GM19468 (cell line): ENCODE measurements around the gene MPZL3.

Source experiments
- ATAC-seq: cut with Tn5 transposase; IDR thresholded peaks from one replicate; pipeline ENCODE4 v1.9.1; 2021; ENCODE audit warnings: mild to moderate bottlenecking, moderate library complexity, moderate number of reproducible peaks; ENCODE audit not compliant: unreplicated experiment; ENCODE audit errors: extremely low read depth

MPZL3 gene

GRCh38 chr11:118233850-118234249 lies 18.3 kb downstream of the MPZL3 start:
- no peak for ATAC-seq

GRCh38 chr11:118233377-118233776 lies 18.8 kb downstream of the MPZL3 start:
- ATAC-seq, result no peak

- ATAC-seq, result no peak
Measured at GRCh38 chr11:118232659-118233058, 19.5 kb downstream of the MPZL3 start.

GRCh38 chr11:118231461-118231860 lies 20.7 kb downstream of the MPZL3 start:
- ATAC-seq, result no peak

- ATAC-seq, result no peak
Measured at GRCh38 chr11:118230088-118230487, 22.1 kb downstream of the MPZL3 start.

- ATAC-seq, result no peak
Measured at GRCh38 chr11:118229274-118229847, 22.8 kb downstream of the MPZL3 start.

- ATAC-seq, result peak; percentile 29
Measured at GRCh38 chr11:118227865-118228785, 24.0 kb downstream of the MPZL3 start.

- no peak for ATAC-seq
Measured at GRCh38 chr11:118226781-118227180, 25.4 kb downstream of the MPZL3 start.

- no peak for ATAC-seq
Measured at GRCh38 chr11:118226296-118226695, 25.9 kb downstream of the MPZL3 start.

GRCh38 chr11:118224511-118225188 lies 27.5 kb downstream of the MPZL3 start, which contains the start of gene JAML:
Gene JAML (minus strand): TSS chr11:118225011. CDS start chr11:118214866, 10,145 bp downstream.
- no peak for ATAC-seq

GRCh38 chr11:118223992-118224391 lies 28.2 kb downstream of the MPZL3 start:
- ATAC-seq, result no peak

GRCh38 chr11:118223570-118223969 lies 28.6 kb downstream of the MPZL3 start:
- ATAC-seq, result no peak

- no peak for ATAC-seq
Measured at GRCh38 chr11:118222437-118222836, 29.7 kb downstream of the MPZL3 start.

- no peak for ATAC-seq
Measured at GRCh38 chr11:118221419-118221818, 30.7 kb downstream of the MPZL3 start.

- ATAC-seq, result no peak
Measured at GRCh38 chr11:118219732-118220131, 32.4 kb downstream of the MPZL3 start.

GRCh38 chr11:118219244-118219643 lies 32.9 kb downstream of the MPZL3 start:
- ATAC-seq, result no peak

- no peak for ATAC-seq
Measured at GRCh38 chr11:118217575-118217974, 34.6 kb downstream of the MPZL3 start.

- ATAC-seq, result no peak
Measured at GRCh38 chr11:118216621-118217481, 35.3 kb downstream of the MPZL3 start.

- ATAC-seq, result no peak
Measured at GRCh38 chr11:118215765-118216164, 36.4 kb downstream of the MPZL3 start.

GRCh38 chr11:118215262-118215661 lies 36.9 kb downstream of the MPZL3 start:
- no peak for ATAC-seq
